SU-DHL-6 (cell line): ENCODE measurements around the gene CTNS.
A peak's percentile ranks its signal among the peaks of the same experiment; 100 is the strongest.

Source experiments
- H2AFZ ChIP-seq: fragments of 200-600 bp; sonication (generic); 2 replicates; pipeline ENCODE4 v1.6.1; 2014; ENCODE audit warnings: low read depth, mild to moderate bottlenecking, moderate library complexity, mixed read lengths, antibody characterized with exemption, low read length; ENCODE audit not compliant: severe bottlenecking
- H3F3A ChIP-seq: fragments of 200-600 bp; shearing (Covaris generic); 2 replicates; pipeline ENCODE4 v1.6.0; 2016; ENCODE audit warnings: antibody characterized with exemption, mild to moderate bottlenecking; ENCODE audit not compliant: insufficient read depth
- H3K27ac ChIP-seq: fragments of 200-600 bp; sonication (generic); 2 replicates; pipeline ENCODE4 v1.5.1; 2016; ENCODE audit warnings: low read depth, mild to moderate bottlenecking, low read length, moderate library complexity, mixed read lengths
- H3K27me3 ChIP-seq: fragments of 200-600 bp; sonication (generic), shearing (Covaris generic); 2 replicates; pipeline ENCODE4 v1.6.0; 2014; ENCODE audit warnings: mild to moderate bottlenecking, low read length
- H3K36me3 ChIP-seq: fragments of 200-600 bp; sonication (generic); 2 replicates; pipeline ENCODE4 v1.6.1; 2014; ENCODE audit warnings: mild to moderate bottlenecking, low read length, mixed read lengths
- H3K4me2 ChIP-seq: fragments of 300-600, 200-600 bp; shearing (Covaris generic), sonication (generic); 2 replicates; pipeline ENCODE4 v1.6.0; 2014; ENCODE audit warnings: low read length, low read depth, mild to moderate bottlenecking; ENCODE audit not compliant: poor library complexity, severe bottlenecking
- H3K4me3 ChIP-seq: fragments of 200-600 bp; sonication (generic); 2 replicates; pipeline ENCODE4 v1.5.1; 2014; ENCODE audit warnings: antibody characterized with exemption, low read length, mild to moderate bottlenecking, mixed read lengths; ENCODE audit not compliant: insufficient read depth, poor library complexity, severe bottlenecking
- H3K79me2 ChIP-seq: fragments of 200-600 bp; sonication (generic); 2 replicates; pipeline ENCODE4 v1.6.1; 2014; ENCODE audit warnings: mild to moderate bottlenecking, low read length, moderate library complexity; ENCODE audit not compliant: insufficient read depth
- H3K9ac ChIP-seq: fragments of 200-600 bp; sonication (generic); 2 replicates; pipeline ENCODE4 v1.7.0; 2014; ENCODE audit warnings: mild to moderate bottlenecking, low read length
- H3K9me2 ChIP-seq: fragments of 200-600 bp; sonication (generic); replicated peaks from 2 replicates; pipeline ENCODE4 v1.6.1; 2014; ENCODE audit warnings: low read length; ENCODE audit not compliant: insufficient read depth
- H3K9me3 ChIP-seq: fragments of 200-600 bp; sonication (generic); 2 replicates; pipeline ENCODE4 v1.6.1; 2014; ENCODE audit warnings: low read length, mixed read lengths; ENCODE audit not compliant: insufficient read depth
- H4K20me1 ChIP-seq: fragments of 200-600 bp; sonication (generic); 2 replicates; pipeline ENCODE4 v1.6.1; 2014; ENCODE audit warnings: low read depth, mild to moderate bottlenecking, antibody characterized with exemption, low read length, moderate library complexity, mixed read lengths
- CTCF ChIP-seq: fragments of 200-600 bp; sonication (generic); IDR thresholded peaks from one replicate; pipeline ENCODE4 v1.5.1; 2017; ENCODE audit warnings: antibody characterized with exemption, mild to moderate bottlenecking, low read length, moderate library complexity; ENCODE audit not compliant: insufficient read depth, poor library complexity, severe bottlenecking
- EZH2phosphoT487 ChIP-seq: fragments of 200-600 bp; sonication (generic), shearing (Covaris generic); conservative IDR thresholded peaks from 2 replicates; pipeline ENCODE4 v1.6.1; 2018; ENCODE audit warnings: mild to moderate bottlenecking, antibody characterized with exemption, low read length, moderate library complexity, mixed read lengths

Gene CTNS

GRCh38 chr17:3598078-3598477, 38.5 kb upstream of the CTNS start:
- Histone ChIP-seq H3K36me3 (no peaks in the 10 kb centered on the region), H3K27me3 (no peaks in the 10 kb centered on the region), H3K4me2 (no peak overlapping the region), H4K20me1 (no peaks in the 10 kb centered on the region), H2AFZ (no peak overlapping the region), H3K9me2 (no peaks in the 10 kb centered on the region), H3K27ac (no peak overlapping the region), H3K9ac (no peak overlapping the region), H3K9me3 (no peaks in the 10 kb centered on the region), H3F3A (no peaks in the 10 kb centered on the region), H3K79me2 (no peaks in the 10 kb centered on the region), H3K4me3 (no peak overlapping the region)
- no peak for TF ChIP-seq EZH2phosphoT487

- H3K9me3 ChIP-seq = no peaks in the 10 kb centered on the region
- TF ChIP-seq EZH2phosphoT487 = no peak
- no peak for TF ChIP-seq CTCF
- H3K9ac ChIP-seq = no peak overlapping the region
- H3K27me3 ChIP-seq = no peaks in the 10 kb centered on the region
- H3K4me2 ChIP-seq = no peak overlapping the region
- H2AFZ ChIP-seq = no peak overlapping the region
- H3K79me2 ChIP-seq = no peaks in the 10 kb centered on the region
- no peaks in the 10 kb centered on the region for H4K20me1 ChIP-seq
- H3K4me3 ChIP-seq = no peak overlapping the region
- no peaks in the 10 kb centered on the region for H3K36me3 ChIP-seq
- no peaks in the 10 kb centered on the region for H3F3A ChIP-seq
- H3K27ac ChIP-seq = no peak overlapping the region
- no peaks in the 10 kb centered on the region for H3K9me2 ChIP-seq
Measured at GRCh38 chr17:3600529-3601205, 35.9 kb upstream of the CTNS start.

GRCh38 chr17:3602499-3602898, 34.1 kb upstream of the CTNS start:
- H3K36me3 ChIP-seq = no peaks in the 10 kb centered on the region
- no peaks in the 10 kb centered on the region for H3K79me2 ChIP-seq
- no peak for TF ChIP-seq EZH2phosphoT487
- TF ChIP-seq CTCF = peak; percentile 27
- H3K9me3 ChIP-seq = no peaks in the 10 kb centered on the region
- no peak overlapping the region for H2AFZ ChIP-seq
- no peak overlapping the region for H3K9ac ChIP-seq
- H3K4me2 ChIP-seq = no peak overlapping the region
- no peaks in the 10 kb centered on the region for H4K20me1 ChIP-seq
- no peak overlapping the region for H3K27ac ChIP-seq
- no peaks in the 10 kb centered on the region for H3K9me2 ChIP-seq
- H3K27me3 ChIP-seq = no peaks in the 10 kb centered on the region
- no peaks in the 10 kb centered on the region for H3F3A ChIP-seq
- no peak overlapping the region for H3K4me3 ChIP-seq

- H3K4me2 ChIP-seq = no peak overlapping the region
- H3K27ac ChIP-seq = no peak overlapping the region
- H3K36me3 ChIP-seq = no peaks in the 10 kb centered on the region
Measured at GRCh38 chr17:3603119-3603869, 33.3 kb upstream of the CTNS start.

More at GRCh38 chr17:3603119-3603869, 33.3 kb upstream of the CTNS start:
- Histone ChIP-seq H3K9me2 (no peaks in the 10 kb centered on the region), H2AFZ (no peak overlapping the region), H4K20me1 (no peaks in the 10 kb centered on the region), H3K9me3 (no peaks in the 10 kb centered on the region), H3K27me3 (no peaks in the 10 kb centered on the region), H3K9ac (no peak overlapping the region), H3F3A (no peaks in the 10 kb centered on the region), H3K79me2 (no peaks in the 10 kb centered on the region), H3K4me3 (no peak overlapping the region)
- TF ChIP-seq EZH2phosphoT487 (no peak), CTCF (no peak)
